NCI-H1105 treated with DMSO at 0.1 percent for 48 hours (cell line): ENCODE measurements around the gene MXRA8.

Experiments
- DNase-seq: peaks from one replicate; lab custom pipeline; 2025; lab: John Stamatoyannopoulos, UW

The MXRA8 gene

DNA sequence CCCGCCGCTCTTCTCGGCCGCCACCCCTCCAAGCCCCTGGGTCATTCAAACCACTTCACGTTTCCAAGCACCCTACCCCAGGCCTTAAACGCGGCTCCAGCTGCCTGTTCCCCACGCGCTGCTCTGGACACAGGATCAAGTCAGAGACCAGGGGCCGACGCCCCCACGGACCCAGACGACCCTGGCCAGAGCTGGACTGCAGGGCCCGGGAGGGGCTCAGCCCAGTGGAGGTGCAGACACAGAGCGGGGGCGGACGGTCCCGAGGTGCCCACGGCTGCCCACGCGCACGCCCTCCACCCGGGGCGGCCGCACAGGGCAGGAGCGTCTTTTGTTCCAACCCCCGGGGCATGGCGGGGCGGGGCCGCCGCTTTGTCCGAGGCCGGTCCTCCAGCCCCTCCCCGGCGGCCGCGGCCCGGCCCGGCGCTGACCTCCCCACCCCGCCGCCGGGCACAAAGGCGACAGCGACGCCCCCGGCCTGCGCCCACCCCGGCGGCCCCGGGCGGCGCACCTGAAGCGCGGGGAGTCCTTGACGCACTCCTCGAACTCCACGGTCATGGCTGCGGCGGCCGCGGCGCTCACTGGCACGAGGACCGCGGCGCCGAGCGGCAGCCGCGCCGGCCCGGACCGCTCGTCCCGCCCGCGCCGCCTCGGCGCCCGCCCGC is 51.0 kb downstream of the MXRA8 start:
- DNase-seq, result no peak

DNA sequence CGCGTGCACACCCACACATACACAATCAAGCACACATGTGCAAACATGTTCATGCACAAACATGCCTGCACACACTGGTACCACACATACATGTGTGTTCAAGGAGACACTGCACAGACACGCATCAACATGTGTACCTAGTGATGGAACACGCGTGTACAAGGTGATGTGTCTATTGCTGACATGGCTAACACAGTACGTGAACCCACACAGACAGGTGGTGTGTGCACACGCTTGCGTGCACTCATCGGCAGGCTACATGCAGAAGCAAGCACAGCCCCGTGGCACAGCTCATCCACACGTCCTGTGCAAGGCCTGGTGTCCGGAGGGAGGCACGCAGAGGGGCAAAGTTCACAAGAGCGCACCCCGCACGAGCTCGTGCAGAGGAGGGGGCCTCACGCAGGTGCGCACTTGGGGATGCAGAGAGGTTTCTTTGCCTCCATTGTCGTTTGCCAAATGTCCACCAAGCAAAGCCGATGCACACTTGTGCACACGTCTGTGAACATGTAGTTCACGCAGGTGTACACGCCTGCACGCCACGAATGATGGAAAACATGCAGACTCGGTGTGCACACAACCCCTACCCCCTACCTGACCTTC is 51.6 kb downstream of the MXRA8 start:
- DNase-seq, result no peak

DNA sequence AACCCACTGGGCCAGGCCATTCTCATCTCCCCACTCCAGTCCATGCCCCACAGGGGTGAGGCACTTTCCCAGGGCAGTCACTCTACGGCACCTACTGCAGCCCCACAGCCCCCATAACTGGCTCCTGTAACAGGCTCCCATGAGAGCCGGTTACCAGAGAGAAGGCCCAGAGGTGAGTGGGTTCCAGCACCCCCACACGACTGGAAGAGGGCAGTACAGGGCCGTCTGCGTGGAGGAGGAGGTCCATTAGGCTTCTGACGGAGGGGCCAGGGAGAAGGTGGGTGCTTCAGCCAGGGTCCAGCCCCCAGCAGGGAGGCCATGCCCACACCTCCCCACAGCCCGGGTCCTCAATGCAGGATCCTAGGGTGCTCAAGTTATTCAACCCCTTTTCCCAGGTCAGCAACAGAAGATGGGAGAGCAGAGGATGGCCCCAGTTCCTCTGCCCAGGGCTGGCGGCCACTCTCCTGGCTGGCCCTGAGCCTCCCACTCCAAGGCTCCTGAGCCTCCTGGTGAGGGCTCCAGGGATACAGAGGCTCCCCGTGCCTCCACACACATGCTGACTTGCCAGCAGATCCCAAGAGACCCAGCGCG is 52.2 kb downstream of the MXRA8 start:
- DNase-seq, result no peak

DNA sequence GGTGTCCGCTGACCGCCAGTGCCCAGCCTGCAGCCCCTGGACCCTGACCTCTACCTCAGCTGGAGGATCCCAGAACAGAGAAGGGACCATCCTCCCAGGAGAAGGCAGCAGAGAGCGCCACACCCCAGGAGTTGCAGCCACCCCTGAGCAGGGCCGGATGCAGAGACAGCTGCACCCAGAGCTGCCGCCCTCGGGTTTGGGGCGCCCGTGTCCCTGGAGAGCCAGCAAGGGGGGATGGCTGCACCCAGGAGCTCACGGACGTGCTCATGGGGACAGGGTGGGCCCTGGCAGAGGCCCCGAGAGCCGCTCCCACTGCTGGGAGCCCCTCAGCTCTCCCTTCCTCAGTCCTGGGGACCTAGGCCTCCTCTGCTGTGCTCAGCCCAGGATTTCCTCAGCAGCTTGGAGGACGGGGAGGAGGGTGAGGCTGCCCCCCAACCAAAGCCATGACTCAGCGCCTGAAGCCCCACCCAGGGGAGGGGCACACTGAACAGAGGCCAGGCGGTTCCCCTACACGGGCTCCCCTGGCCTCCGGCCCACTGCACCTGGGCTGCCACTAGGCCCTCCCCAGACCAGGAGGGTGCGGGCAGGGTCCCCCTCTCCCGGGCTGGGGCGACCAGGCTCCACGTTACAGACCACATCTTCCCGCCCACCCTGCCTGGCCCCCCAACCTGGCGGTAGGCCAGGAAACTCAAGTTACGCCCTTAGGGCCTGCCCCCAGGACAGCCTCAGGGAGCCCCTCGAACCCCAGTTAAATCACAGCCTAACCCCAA is 52.9 kb downstream of the MXRA8 start:
- DNase-seq, result no peak

DNA sequence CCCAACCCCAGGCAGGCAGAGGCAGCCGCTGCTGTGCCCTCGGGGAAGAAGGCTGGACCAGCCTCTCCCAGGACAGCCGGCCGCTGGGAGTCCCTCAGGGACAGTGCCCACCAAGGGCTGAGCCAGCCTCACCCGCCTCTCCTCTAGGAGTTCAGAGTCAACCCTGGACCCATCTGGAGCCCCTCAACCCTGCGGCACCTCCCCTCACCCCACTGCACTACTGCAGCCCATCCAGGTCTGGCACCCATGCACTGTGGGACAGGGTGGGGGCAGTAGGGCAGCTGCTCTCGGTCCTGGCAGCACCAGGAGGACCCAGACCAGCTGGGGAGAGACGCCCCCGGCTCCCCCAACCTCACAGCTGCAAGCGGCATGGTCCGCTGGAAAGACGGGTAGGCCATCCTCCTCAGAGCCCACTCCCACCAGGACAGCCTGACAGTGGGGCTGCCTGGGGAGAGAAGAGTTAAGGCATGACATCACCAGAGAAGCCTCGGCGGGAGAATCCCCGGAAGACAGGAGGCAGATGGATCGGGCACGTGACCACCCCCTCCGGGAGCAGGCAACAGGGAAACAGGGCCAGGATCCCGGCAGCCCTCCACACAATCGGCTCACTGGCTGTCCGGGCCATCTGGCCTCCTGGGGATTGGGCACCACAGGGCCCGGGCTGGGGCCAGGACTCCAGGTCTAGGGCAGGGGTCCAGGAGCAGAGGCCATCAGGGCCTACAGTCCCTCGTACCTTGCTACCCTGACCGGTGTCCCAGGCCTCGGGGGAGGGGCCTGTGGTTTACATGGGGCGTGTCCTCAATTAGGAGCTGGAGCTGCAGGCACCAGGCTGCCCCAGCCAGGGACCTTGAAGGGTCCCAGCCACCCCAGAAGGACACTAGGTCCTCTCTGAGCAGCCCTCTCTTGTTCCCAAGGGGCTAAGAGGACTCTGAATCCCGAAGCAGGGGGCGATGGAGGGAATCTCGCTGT is 53.7 kb downstream of the MXRA8 start:
- DNase-seq, result peak; percentile 53

DNA sequence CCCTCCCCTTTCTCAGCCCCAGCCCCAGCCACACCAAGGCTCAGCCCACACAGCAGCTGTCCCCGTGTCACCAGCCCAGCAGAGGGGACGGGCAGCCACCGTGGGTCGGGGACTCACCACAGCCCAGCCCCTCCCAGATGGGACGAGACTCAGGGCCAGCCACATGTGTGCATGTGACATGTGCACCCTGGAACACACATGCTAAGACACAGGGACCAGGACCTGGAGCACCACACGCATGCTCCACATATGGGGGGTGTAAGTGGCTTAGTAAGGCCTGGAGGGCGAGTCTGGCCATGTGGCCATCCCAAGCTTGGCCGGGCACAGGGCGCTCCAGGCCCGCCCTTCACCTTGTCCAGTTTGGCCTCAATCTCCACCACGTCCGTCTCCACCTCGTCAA is 54.6 kb downstream of the MXRA8 start:
- DNase-seq, result no peak

DNA sequence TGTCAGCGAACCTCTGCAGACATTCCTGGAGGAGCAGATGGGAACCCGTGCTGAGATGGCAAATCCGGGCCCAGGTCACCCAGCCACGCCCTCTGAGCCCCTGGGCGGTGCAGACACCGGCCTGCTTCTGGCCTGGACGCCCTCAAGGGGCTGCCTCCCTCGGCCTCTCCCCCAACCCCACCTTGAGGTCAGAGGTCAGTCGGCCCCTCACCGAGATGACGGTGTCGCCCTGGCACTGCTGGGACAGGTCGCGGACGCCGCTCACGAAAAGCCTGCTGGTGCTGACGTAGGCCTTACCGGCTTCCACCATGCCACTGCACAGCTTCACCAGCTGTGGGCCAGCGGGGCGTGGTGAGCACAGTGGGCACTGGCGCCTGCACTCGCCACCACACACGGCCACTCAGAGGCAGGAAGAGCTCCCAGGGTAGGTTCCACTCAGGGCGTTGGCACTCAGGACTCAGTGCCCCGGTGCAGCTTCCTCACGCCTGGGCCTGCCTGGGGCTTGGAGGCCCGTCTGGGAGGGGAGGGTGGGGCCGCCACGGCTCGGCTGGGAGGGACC is 55.3 kb downstream of the MXRA8 start:
- no peak for DNase-seq
